HG03159 (cell line): ENCODE results near the gene DNAJB13.

Source experiments
- ATAC-seq: cut with Tn5 transposase; IDR thresholded peaks from one replicate; pipeline ENCODE4 v1.9.1; 2021; ENCODE audit warnings: mild to moderate bottlenecking, moderate library complexity; ENCODE audit not compliant: unreplicated experiment

Gene DNAJB13

GRCh38 chr11:74012074-74012809, 61.4 kb downstream of the DNAJB13 start:
- no peak for ATAC-seq

GRCh38 chr11:74013141-74013540, 62.3 kb downstream of the DNAJB13 start:
- no peak for ATAC-seq

- ATAC-seq = no peak
Observed at GRCh38 chr11:74014880-74015279, 64.1 kb downstream of the DNAJB13 start.

- no peak for ATAC-seq
Observed at GRCh38 chr11:74015919-74016684, 65.3 kb downstream of the DNAJB13 start.

GRCh38 chr11:74017631-74018030, 66.8 kb downstream of the DNAJB13 start:
- no peak for ATAC-seq

GRCh38 chr11:74018331-74019005, 67.6 kb downstream of the DNAJB13 start:
- ATAC-seq = no peak

- ATAC-seq = no peak
Observed at GRCh38 chr11:74019104-74019738, 68.4 kb downstream of the DNAJB13 start.

GRCh38 chr11:74019860-74020259, 69.0 kb downstream of the DNAJB13 start:
- no peak for ATAC-seq
